H9 (cell line): ENCODE data around the gene RSPRY1. TPM values are rescaled to one million over a fixed set of nuclear protein-coding genes. Genes with fewer than 3 reads are reported as not detected.

ENCODE experiments used
- DNase-seq: peaks from one replicate; pipeline ENCODE4 v3.0.0-alpha.2; 2017
- H2AFZ ChIP-seq: one replicate; pipeline ENCODE4 v1.6.1; 2013; ENCODE audit warnings: mild to moderate bottlenecking, low read length, control low read depth, moderate library complexity
- H2AK5ac ChIP-seq: 2 replicates; pipeline ENCODE4 v1.6.1; 2013; ENCODE audit warnings: low read length, control low read depth, mixed read lengths; ENCODE audit not compliant: insufficient read length
- H2BK120ac ChIP-seq: one replicate; pipeline ENCODE4 v1.6.1; 2013; ENCODE audit warnings: low read depth, mild to moderate bottlenecking, low read length, control low read depth, inconsistent platforms; ENCODE audit not compliant: poor library complexity, severe bottlenecking
- H2BK12ac ChIP-seq: 2 replicates; pipeline ENCODE4 v1.6.1; 2013; ENCODE audit warnings: low read length, control low read depth, mixed read lengths, low read depth; ENCODE audit not compliant: insufficient read length
- H2BK15ac ChIP-seq: 2 replicates; pipeline ENCODE4 v1.6.1; 2013; ENCODE audit warnings: low read depth, low read length, control low read depth
- H2BK20ac ChIP-seq: one replicate; pipeline ENCODE4 v1.6.1; 2013; ENCODE audit warnings: low read depth, mild to moderate bottlenecking, low read length, control low read depth, inconsistent platforms; ENCODE audit not compliant: poor library complexity, severe bottlenecking
- H2BK5ac ChIP-seq: 2 replicates; pipeline ENCODE4 v1.6.1; 2013; ENCODE audit warnings: low read length, control low read depth, mixed read lengths; ENCODE audit not compliant: insufficient read length
- H3K14ac ChIP-seq: 2 replicates; pipeline ENCODE4 v1.6.1; 2013; ENCODE audit warnings: low read length, control low read depth; ENCODE audit not compliant: insufficient read depth
- H3K18ac ChIP-seq: 2 replicates; pipeline ENCODE4 v1.6.1; 2013; ENCODE audit warnings: low read depth, mild to moderate bottlenecking, mixed read lengths, low read length, control low read depth; ENCODE audit not compliant: insufficient read length
- H3K23ac ChIP-seq: 2 replicates; pipeline ENCODE4 v1.6.1; 2013; ENCODE audit warnings: low read length, control low read depth, mixed read lengths, low read depth; ENCODE audit not compliant: insufficient read length
- H3K23me2 ChIP-seq: 2 replicates; pipeline ENCODE4 v1.6.1; 2013; ENCODE audit warnings: low read depth, mild to moderate bottlenecking, mixed read lengths, low read length, control low read depth; ENCODE audit not compliant: insufficient read length, poor library complexity, severe bottlenecking
- H3K27ac ChIP-seq: 2 replicates; pipeline ENCODE4 v1.5.1; 2013; ENCODE audit warnings: low read length, control low read depth, mixed read lengths, low read depth; ENCODE audit not compliant: insufficient read length
- H3K27me3 ChIP-seq: 2 replicates; pipeline ENCODE4 v1.6.1; 2013; ENCODE audit warnings: low read length, control low read depth, inconsistent platforms; ENCODE audit not compliant: insufficient read depth
- H3K4ac ChIP-seq: 2 replicates; pipeline ENCODE4 v1.6.1; 2013; ENCODE audit warnings: low read depth, mild to moderate bottlenecking, control low read depth, inconsistent platforms, low read length, moderate library complexity
- H3K4me1 ChIP-seq: 2 replicates; pipeline ENCODE4 v1.6.1; 2013; ENCODE audit warnings: low read length, control low read depth, inconsistent platforms; ENCODE audit not compliant: insufficient read depth
- H3K4me2 ChIP-seq: 2 replicates; pipeline ENCODE4 v1.6.1; 2013; ENCODE audit warnings: low read length, control low read depth, mixed read lengths; ENCODE audit not compliant: insufficient read length, insufficient read depth
- H3K56ac ChIP-seq: 2 replicates; pipeline ENCODE4 v1.6.1; 2013; ENCODE audit warnings: low read depth, mild to moderate bottlenecking, mixed read lengths, low read length, control low read depth; ENCODE audit not compliant: insufficient read length
- H3K79me1 ChIP-seq: 2 replicates; pipeline ENCODE4 v1.6.1; 2013; ENCODE audit warnings: low read depth, mild to moderate bottlenecking, moderate library complexity, low read length, control low read depth, inconsistent platforms; ENCODE audit not compliant: insufficient read depth, poor library complexity, severe bottlenecking
- H3K79me2 ChIP-seq: 2 replicates; pipeline ENCODE4 v1.6.1; 2013; ENCODE audit warnings: low read length, control low read depth, inconsistent platforms; ENCODE audit not compliant: insufficient read depth
- H3K9ac ChIP-seq: 2 replicates; pipeline ENCODE4 v1.6.1; 2013; ENCODE audit warnings: low read length, control low read depth, mixed read lengths; ENCODE audit not compliant: insufficient read length; ENCODE audit errors: extremely low read depth
- H3K9me3 ChIP-seq: one replicate; pipeline ENCODE4 v1.6.1; 2013; ENCODE audit warnings: low read depth, low read length, inconsistent platforms; ENCODE audit not compliant: control insufficient read depth
- H3T11ph ChIP-seq: one replicate; pipeline ENCODE4 v1.6.1; 2013; ENCODE audit warnings: mild to moderate bottlenecking, low read length, control low read depth, inconsistent platforms
- H4K20me1 ChIP-seq: one replicate; pipeline ENCODE4 v1.6.1; 2013; ENCODE audit not compliant: control insufficient read depth, insufficient read length, insufficient read depth
- H4K5ac ChIP-seq: 2 replicates; pipeline ENCODE4 v1.6.1; 2013; ENCODE audit warnings: low read depth, mild to moderate bottlenecking, mixed read lengths, low read length, control low read depth; ENCODE audit not compliant: insufficient read length
- H4K8ac ChIP-seq: replicated peaks from 2 replicates; pipeline ENCODE4 v1.6.1; 2013; ENCODE audit warnings: low read length, control low read depth, mixed read lengths, low read depth; ENCODE audit not compliant: insufficient read length
- H4K91ac ChIP-seq: 2 replicates; pipeline ENCODE4 v1.6.1; 2013; ENCODE audit warnings: low read depth, mild to moderate bottlenecking, moderate library complexity, mixed read lengths, low read length, control low read depth; ENCODE audit not compliant: insufficient read length
- H3K27ac Mint-ChIP-seq, 3 experiments: 2 replicates in 2 of 3; 3 replicates in 1 of 3; pipeline ENCODE4 v1.8.0; 2020 to 2021; ENCODE audit warnings: mixed read lengths in 3 of 3, mild to moderate bottlenecking in 1 of 3, moderate library complexity in 1 of 3
- H3K27me3 Mint-ChIP-seq: 2 replicates; pipeline ENCODE4 v1.8.0; 2021; ENCODE audit warnings: low read depth, mild to moderate bottlenecking, moderate library complexity, mixed read lengths
- H3K36me3 Mint-ChIP-seq, 3 experiments: 2 replicates in 2 of 3; 3 replicates in 1 of 3; pipeline ENCODE4 v1.8.0; 2020 to 2021; ENCODE audit warnings: low read depth in 3 of 3, mixed read lengths in 3 of 3; ENCODE audit not compliant: insufficient read depth in 1 of 3
- H3K4me1 Mint-ChIP-seq, 2 experiments: 2 replicates each; pipeline ENCODE4 v1.8.0; 2020; ENCODE audit warnings: mixed read lengths in 2 of 2
- H3K4me3 Mint-ChIP-seq, 2 experiments: 2 replicates in 1 of 2; 3 replicates in 1 of 2; pipeline ENCODE4 v1.8.0; 2020 to 2021; ENCODE audit warnings: mild to moderate bottlenecking in 2 of 2, mixed read lengths in 2 of 2, moderate library complexity in 1 of 2
- H3K9me3 Mint-ChIP-seq, 2 experiments: 2 replicates in 1 of 2; 3 replicates in 1 of 2; pipeline ENCODE4 v1.8.0; 2020; ENCODE audit warnings: mild to moderate bottlenecking in 2 of 2, mixed read lengths in 2 of 2, moderate library complexity in 1 of 2
- WGBS: extraction: QIAGEN DNeasy Blood & Tissue Kit; methylation state at CpG from one replicate; pipeline ENCODE4 v1.1.7; 2013; ENCODE audit warnings: missing lambda C conversion rate, low lambda C conversion rate, mixed read lengths; ENCODE audit not compliant: insufficient read length; ENCODE audit errors: extremely low coverage; 5-methylcytosine and 5-hydroxymethylcytosine counted together
- total RNA-seq: library from RNA; stranded (reverse); gene quantifications from 2 replicates; pipeline ENCODE4 v1.2.1, GENCODE V29; 2021
- TF ChIP-seq, protein P1 (sequence below): fragments of 200-600 bp; sonication (generic); conservative IDR thresholded peaks from 3 replicates; pipeline ENCODE4 v1.8.0; 2021; ENCODE audit warnings: antibody characterized with exemption, mild to moderate bottlenecking

Gene RSPRY1
- total RNA-seq, 1 experiment from 2014 or later = 36.1 TPM

DNA sequence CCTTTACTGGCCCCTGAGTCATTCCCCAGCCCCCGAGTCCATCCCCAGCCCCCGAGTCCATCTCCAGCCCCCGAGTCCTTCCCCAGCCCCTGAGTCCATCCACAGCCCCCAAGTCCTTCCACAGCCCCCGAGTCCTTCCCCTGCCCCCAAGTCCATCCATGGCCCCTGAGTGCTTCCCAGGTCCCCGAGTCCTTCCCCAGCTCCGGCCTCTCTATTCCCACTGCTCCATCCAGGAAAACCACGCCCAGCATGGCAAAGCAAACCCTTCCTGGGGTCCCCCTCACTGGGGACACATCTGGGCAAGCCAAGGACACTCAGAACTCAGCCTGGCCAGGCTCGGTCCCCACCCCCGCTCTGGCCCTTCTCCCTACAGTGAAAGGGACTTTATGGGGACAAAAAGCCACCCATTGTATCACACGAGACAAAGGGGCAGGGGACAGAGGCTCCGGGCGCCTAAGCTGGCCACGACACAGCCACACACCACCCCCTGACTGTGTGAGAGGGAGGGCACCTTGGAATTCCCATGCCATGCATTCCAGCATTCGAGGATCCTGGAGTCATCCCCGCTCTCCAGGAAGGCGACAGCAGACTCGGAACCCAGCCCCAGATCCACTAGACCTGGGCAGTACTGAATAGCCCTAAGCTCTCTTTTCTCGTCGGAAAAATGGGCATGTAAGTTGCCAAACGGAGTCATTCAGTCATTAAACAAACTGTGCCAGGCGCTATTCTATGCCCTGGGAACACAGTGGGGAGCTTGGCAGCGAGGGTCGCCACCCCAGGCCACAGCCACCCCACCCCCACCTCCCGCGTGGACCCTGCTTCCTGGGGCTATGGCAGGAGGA, 84.3 kb downstream of the RSPRY1 start:
- no peak for DNase-seq
- WGBS = no CpG with 5 or more reads among the region's 25 CpGs

More for the DNA sequence above, 84.3 kb downstream of the RSPRY1 start:
- no peaks in the 10 kb centered on the region for H3K79me2 ChIP-seq
- TF ChIP-seq, protein P1, sequence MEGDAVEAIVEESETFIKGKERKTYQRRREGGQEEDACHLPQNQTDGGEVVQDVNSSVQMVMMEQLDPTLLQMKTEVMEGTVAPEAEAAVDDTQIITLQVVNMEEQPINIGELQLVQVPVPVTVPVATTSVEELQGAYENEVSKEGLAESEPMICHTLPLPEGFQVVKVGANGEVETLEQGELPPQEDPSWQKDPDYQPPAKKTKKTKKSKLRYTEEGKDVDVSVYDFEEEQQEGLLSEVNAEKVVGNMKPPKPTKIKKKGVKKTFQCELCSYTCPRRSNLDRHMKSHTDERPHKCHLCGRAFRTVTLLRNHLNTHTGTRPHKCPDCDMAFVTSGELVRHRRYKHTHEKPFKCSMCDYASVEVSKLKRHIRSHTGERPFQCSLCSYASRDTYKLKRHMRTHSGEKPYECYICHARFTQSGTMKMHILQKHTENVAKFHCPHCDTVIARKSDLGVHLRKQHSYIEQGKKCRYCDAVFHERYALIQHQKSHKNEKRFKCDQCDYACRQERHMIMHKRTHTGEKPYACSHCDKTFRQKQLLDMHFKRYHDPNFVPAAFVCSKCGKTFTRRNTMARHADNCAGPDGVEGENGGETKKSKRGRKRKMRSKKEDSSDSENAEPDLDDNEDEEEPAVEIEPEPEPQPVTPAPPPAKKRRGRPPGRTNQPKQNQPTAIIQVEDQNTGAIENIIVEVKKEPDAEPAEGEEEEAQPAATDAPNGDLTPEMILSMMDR = no peak
- no peak overlapping the region for H2BK12ac ChIP-seq
- H3K56ac ChIP-seq = no peak overlapping the region
- no peak overlapping the region for H3K9ac ChIP-seq
- H4K8ac ChIP-seq = no peak overlapping the region
- H3K4me2 ChIP-seq = no peak overlapping the region
- H4K20me1 ChIP-seq = no peaks in the 10 kb centered on the region
- H3K27ac ChIP-seq = no peak overlapping the region
- no peaks in the 10 kb centered on the region for H3K9me3 ChIP-seq
- no peak overlapping the region for H4K5ac ChIP-seq
- no peak overlapping the region for H4K91ac ChIP-seq
- H3K23ac ChIP-seq = no peak overlapping the region
- peaks cover 2% of the 10 kb centered on the region; the same call in 1 of the 2 replicates for H3K4me1 ChIP-seq
- H2AK5ac ChIP-seq = no peak overlapping the region
- H3K79me1 ChIP-seq = no peaks in the 10 kb centered on the region
- H2BK5ac ChIP-seq = no peak overlapping the region
- H3K27ac Mint-ChIP-seq = no peak overlapping the region; a peak in 1 of 7 replicates
- peak overlapping the region; percentile 6 for H3K18ac ChIP-seq
- H2BK120ac ChIP-seq = no peak overlapping the region
- H3K27me3 ChIP-seq = no peaks in the 10 kb centered on the region
- H3T11ph ChIP-seq = no peak overlapping the region
- no peak overlapping the region for H3K4ac ChIP-seq
- H3K4me1 Mint-ChIP-seq = peaks cover 15 to 28% of the 10 kb centered on the region in 2 experiments
- no peak overlapping the region for H3K4me3 Mint-ChIP-seq
- no peak overlapping the region for H2AFZ ChIP-seq
- H3K23me2 ChIP-seq = no peaks in the 10 kb centered on the region
- H3K9me3 Mint-ChIP-seq = no peaks in the 10 kb centered on the region
- no peaks in the 10 kb centered on the region for H3K36me3 Mint-ChIP-seq
- H2BK15ac ChIP-seq = no peak overlapping the region
- H2BK20ac ChIP-seq = no peak overlapping the region
- no peaks in the 10 kb centered on the region for H3K27me3 Mint-ChIP-seq
- no peak overlapping the region for H3K14ac ChIP-seq
